ENCODE measurements around the gene ACTN3. TPM values are rescaled to one million over a fixed set of nuclear protein-coding genes. Genes with fewer than 3 reads are reported as not detected.
"Not testable (repeated sequence)": the region's sequence is repeated elsewhere in the genome, so short reads cannot be mapped to it uniquely, and the experiment has no call there.

The ACTN3 gene
- total and polyA plus RNA-seq, 3 donors from 2014 or later = 1.7 to 6.8 (median 4.0) TPM

DNA sequence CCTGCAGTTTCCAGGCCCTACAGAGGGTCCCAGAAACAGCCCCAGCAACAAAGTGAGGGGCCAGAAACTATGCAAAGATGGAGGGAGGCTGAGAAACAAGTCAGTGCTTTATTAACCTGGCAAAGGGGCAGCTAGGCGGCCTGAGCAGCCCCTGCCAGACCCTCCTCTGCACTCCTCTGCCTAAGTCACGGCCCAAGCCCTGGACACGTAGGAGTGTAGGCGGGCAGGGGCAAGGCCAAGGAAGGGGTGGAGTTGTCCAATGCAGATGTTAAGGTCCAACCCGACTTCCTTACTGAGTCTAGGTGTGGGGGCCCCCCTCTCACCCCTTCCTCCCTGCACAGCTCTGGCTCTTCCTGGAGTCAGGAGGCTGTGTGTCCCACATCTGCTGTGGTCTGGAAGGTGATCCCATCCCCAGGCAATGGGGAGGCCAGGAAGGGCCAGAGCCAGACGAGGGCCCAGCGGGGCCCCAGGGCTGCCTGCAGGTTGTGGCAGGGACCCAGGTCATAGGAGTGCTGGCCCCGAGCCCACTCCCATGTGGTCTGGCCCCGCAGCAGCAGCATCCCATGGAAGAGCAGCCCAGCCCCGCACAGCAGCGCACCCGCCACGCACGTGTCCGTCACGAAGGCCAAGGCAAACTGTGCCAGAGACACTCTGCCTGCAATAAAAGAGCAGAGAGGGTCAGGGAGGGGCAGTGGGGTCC, 7.4 kb upstream of the ACTN3 start:
- WGBS, 2 donors = 78 to 80% methylated on average over 14 to 16 of the region's 16 CpGs
- Histone ChIP-seq H3K27ac (no peak overlapping the region), H3K4me3 (no peak overlapping the region), H3K27me3 (no peaks in the 10 kb centered on the region), H3K9me3 (no peaks in the 10 kb centered on the region), H3K36me3 (ENCODE audit: low read depth, missing control alignments) (no peaks in the 10 kb centered on the region), H3K4me1 (peaks cover 5% of the 10 kb centered on the region)
- no peak for DNase-seq
- intact Hi-C loops (cut with DNase I; ENCODE audit: low total_unique reads) = no loop called here
- TF ChIP-seq POLR2A (IDR thresholded peaks at IDR 0.05) (no peak), CTCF (IDR thresholded peaks at IDR 0.05) (no peak)

DNA sequence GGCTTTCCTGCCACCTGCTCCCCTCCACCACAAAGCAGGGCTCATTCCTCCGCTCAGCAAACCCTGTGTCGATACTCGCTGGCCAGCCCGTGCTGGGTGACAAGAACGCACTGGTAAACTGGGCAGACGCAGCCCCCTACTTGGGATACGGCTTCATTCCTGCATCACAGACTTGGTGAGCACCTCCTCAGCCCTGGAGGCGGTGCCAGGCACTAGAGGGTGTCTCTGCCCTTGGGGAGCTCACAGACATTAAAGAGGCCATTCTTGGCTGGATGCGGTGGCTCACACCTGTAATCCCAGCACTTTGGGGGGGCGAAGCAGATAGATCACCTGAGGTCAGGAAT, 6.9 kb upstream of the ACTN3 start:
- intact Hi-C loops (cut with DNase I; ENCODE audit: low total_unique reads) = no loop called here
- H3K4me1 ChIP-seq = peaks cover 5% of the 10 kb centered on the region
- H3K4me3 ChIP-seq = no peak overlapping the region
- 89 to 96% methylated on average over 7 to 10 of the region's 10 CpGs for WGBS, 2 donors
- DNase-seq = no peak
- H3K27me3 ChIP-seq = no peaks in the 10 kb centered on the region
- H3K9me3 ChIP-seq = no peaks in the 10 kb centered on the region
- H3K27ac ChIP-seq = no peak overlapping the region
- no peaks in the 10 kb centered on the region for H3K36me3 ChIP-seq (ENCODE audit: low read depth, missing control alignments)
- TF ChIP-seq POLR2A (IDR thresholded peaks at IDR 0.05) (no peak), CTCF (IDR thresholded peaks at IDR 0.05) (no peak)

- H3K27me3 ChIP-seq; H3K36me3 ChIP-seq (ENCODE audit: low read depth, missing control alignments); intact Hi-C loops (cut with DNase I; ENCODE audit: low total_unique reads); H3K27ac ChIP-seq; H3K4me3 ChIP-seq; H3K9me3 ChIP-seq; DNase-seq: not testable (repeated sequence)
- H3K4me1 ChIP-seq = peaks cover 10% of the 10 kb centered on the region
- WGBS, 2 donors = 93 to 97% methylated on average over 8 of the region's 8 CpGs
These were observed 6.1 kb upstream of the ACTN3 start for GRCh38 chr11:66540598-66540997.

GRCh38 chr11:66541892-66542291, 4.8 kb upstream of the ACTN3 start:
- peaks cover 18% of the 10 kb centered on the region for H3K4me1 ChIP-seq
- no peaks in the 10 kb centered on the region for H3K36me3 ChIP-seq (ENCODE audit: low read depth, missing control alignments)
- no peak for DNase-seq
- no peak for TF ChIP-seq POLR2A (IDR thresholded peaks at IDR 0.05)
- TF ChIP-seq CTCF (IDR thresholded peaks at IDR 0.05) = no peak
- no peaks in the 10 kb centered on the region for H3K27me3 ChIP-seq
- H3K27ac ChIP-seq = no peak overlapping the region
- no peaks in the 10 kb centered on the region for H3K9me3 ChIP-seq
- WGBS, 2 donors = 85 to 86% methylated on average over 3 to 4 of the region's 4 CpGs
- intact Hi-C loops (cut with DNase I; ENCODE audit: low total_unique reads) = no loop called here
- H3K4me3 ChIP-seq = no peak overlapping the region

- no peak overlapping the region for H3K4me3 ChIP-seq
- no peaks in the 10 kb centered on the region for H3K27me3 ChIP-seq
- 90 to 91% methylated on average over 10 of the region's 10 CpGs for WGBS, 2 donors
- DNase-seq = no peak
- H3K36me3 ChIP-seq (ENCODE audit: low read depth, missing control alignments) = no peaks in the 10 kb centered on the region
- TF ChIP-seq POLR2A (IDR thresholded peaks at IDR 0.05) (no peak), CTCF (IDR thresholded peaks at IDR 0.05) (no peak)
- H3K27ac ChIP-seq = no peak overlapping the region
- peaks cover 18% of the 10 kb centered on the region for H3K4me1 ChIP-seq
- no peaks in the 10 kb centered on the region for H3K9me3 ChIP-seq
- intact Hi-C loops (cut with DNase I; ENCODE audit: low total_unique reads) = no loop called here
These were observed 4.3 kb upstream of the ACTN3 start for GRCh38 chr11:66542362-66542761.

All from testis (tissue), 3 donors.